ENCODE results near the gene FRMD4B. TPM values are rescaled to one million over a fixed set of nuclear protein-coding genes. Genes with fewer than 3 reads are reported as not detected.

FRMD4B gene
- total and polyA plus RNA-seq, 2 donors (not counting 1 experiment from before 2014, with no cell fraction given), result 0.86 to 1.2 TPM

GRCh38 chr3:69126216-69126615 lies 259.7 kb downstream of the FRMD4B start:
- DNase-seq (ENCODE audit: low read depth in 2 of 2), result no peak
- H4K20me1 ChIP-seq (ENCODE audit: control insufficient read depth, extremely low read depth, insufficient read depth, low read length), result no peaks in the 10 kb centered on the region
- TF ChIP-seq EZH2 (IDR thresholded peaks at IDR 0.05; ENCODE audit: low read length, missing control alignments) (no peak), CTCF (conservative IDR thresholded peaks at IDR 0.05 in 1 of 2, IDR thresholded peaks at IDR 0.05 in 1 of 2; ENCODE audit: low read depth in 1 of 2, low read length in 2 of 2) (no peak)
- no peaks in the 10 kb centered on the region for H3K36me3 ChIP-seq (ENCODE audit: control insufficient read depth, insufficient read depth, low read length)
- H2AFZ ChIP-seq (ENCODE audit: low read length), result no peak overlapping the region
- H3K4me2 ChIP-seq (ENCODE audit: extremely low read depth, insufficient read depth, low read length), result no peak overlapping the region
- no peak overlapping the region for H3K4me3 ChIP-seq (replicated peaks in 1 of 4; ENCODE audit: control extremely low read depth in 1 of 4, insufficient read depth in 1 of 4, low read depth in 3 of 4, low read length in 4 of 4)
- no peak overlapping the region for H3K27ac ChIP-seq (ENCODE audit: insufficient read depth, low read length)
- H3K9me3 ChIP-seq (ENCODE audit: control insufficient read depth, insufficient read depth, low read depth, low read length), result no peaks in the 10 kb centered on the region
- H3K27me3 ChIP-seq (ENCODE audit: control insufficient read depth, insufficient read depth, low read length), result no peaks in the 10 kb centered on the region
- H3K4me1 ChIP-seq (ENCODE audit: control insufficient read depth, extremely low read depth, insufficient read depth, low read length), result no peaks in the 10 kb centered on the region
- H3K79me2 ChIP-seq (ENCODE audit: control insufficient read depth, insufficient read depth, low read length), result no peaks in the 10 kb centered on the region
- H3K9ac ChIP-seq (ENCODE audit: insufficient read depth, low read length), result no peak overlapping the region

- TF ChIP-seq CTCF (conservative IDR thresholded peaks at IDR 0.05 in 1 of 2, IDR thresholded peaks at IDR 0.05 in 1 of 2; ENCODE audit: low read depth in 1 of 2, low read length in 2 of 2) (no peak), EZH2 (IDR thresholded peaks at IDR 0.05; ENCODE audit: low read length, missing control alignments) (no peak)
- DNase-seq (ENCODE audit: low read depth in 2 of 2), result peak in 1 of 2 donors; percentile 37
- Histone ChIP-seq H3K79me2 (ENCODE audit: control insufficient read depth, insufficient read depth, low read length) (no peaks in the 10 kb centered on the region), H3K27ac (ENCODE audit: insufficient read depth, low read length) (no peak within 1 kb of the TSS), H2AFZ (ENCODE audit: low read length) (no peak within 1 kb of the TSS), H3K9me3 (ENCODE audit: control insufficient read depth, insufficient read depth, low read depth, low read length) (no peaks in the 10 kb centered on the region), H3K4me1 (ENCODE audit: control insufficient read depth, extremely low read depth, insufficient read depth, low read length) (peaks cover 2% of the 10 kb centered on the region), H4K20me1 (ENCODE audit: control insufficient read depth, extremely low read depth, insufficient read depth, low read length) (no peaks in the 10 kb centered on the region), H3K4me2 (ENCODE audit: extremely low read depth, insufficient read depth, low read length) (peak within 1 kb of the TSS; percentile 36), H3K9ac (ENCODE audit: insufficient read depth, low read length) (no peak within 1 kb of the TSS), H3K4me3 (replicated peaks in 1 of 4; ENCODE audit: control extremely low read depth in 1 of 4, insufficient read depth in 1 of 4, low read depth in 3 of 4, low read length in 4 of 4) (no peak within 1 kb of the TSS), H3K36me3 (ENCODE audit: control insufficient read depth, insufficient read depth, low read length) (no peaks in the 10 kb centered on the region), H3K27me3 (ENCODE audit: control insufficient read depth, insufficient read depth, low read length) (no peaks in the 10 kb centered on the region)
Measured at GRCh38 chr3:69122403-69122802, 263.5 kb downstream of the FRMD4B start, which contains the start of gene LMOD3. Gene LMOD3 (minus strand): TSS chr3:69122595. CDS start chr3:69122386, 209 bp downstream.

- H3K27ac ChIP-seq (ENCODE audit: insufficient read depth, low read length), result no peak overlapping the region
- DNase-seq (ENCODE audit: low read depth in 2 of 2), result no peak
- H3K4me1 ChIP-seq (ENCODE audit: control insufficient read depth, extremely low read depth, insufficient read depth, low read length), result peaks cover 2% of the 10 kb centered on the region
- no peak overlapping the region for H3K4me3 ChIP-seq (replicated peaks in 1 of 4; ENCODE audit: control extremely low read depth in 1 of 4, insufficient read depth in 1 of 4, low read depth in 3 of 4, low read length in 4 of 4)
- no peak overlapping the region for H3K9ac ChIP-seq (ENCODE audit: insufficient read depth, low read length)
- no peaks in the 10 kb centered on the region for H3K36me3 ChIP-seq (ENCODE audit: control insufficient read depth, insufficient read depth, low read length)
- H3K27me3 ChIP-seq (ENCODE audit: control insufficient read depth, insufficient read depth, low read length), result no peaks in the 10 kb centered on the region
- TF ChIP-seq CTCF (conservative IDR thresholded peaks at IDR 0.05 in 1 of 2, IDR thresholded peaks at IDR 0.05 in 1 of 2; ENCODE audit: low read depth in 1 of 2, low read length in 2 of 2) (no peak), EZH2 (IDR thresholded peaks at IDR 0.05; ENCODE audit: low read length, missing control alignments) (no peak)
- no peaks in the 10 kb centered on the region for H4K20me1 ChIP-seq (ENCODE audit: control insufficient read depth, extremely low read depth, insufficient read depth, low read length)
- H3K79me2 ChIP-seq (ENCODE audit: control insufficient read depth, insufficient read depth, low read length), result no peaks in the 10 kb centered on the region
- H3K4me2 ChIP-seq (ENCODE audit: extremely low read depth, insufficient read depth, low read length), result peak overlapping the region; percentile 36
- H3K9me3 ChIP-seq (ENCODE audit: control insufficient read depth, insufficient read depth, low read depth, low read length), result no peaks in the 10 kb centered on the region
- H2AFZ ChIP-seq (ENCODE audit: low read length), result no peak overlapping the region
Measured at GRCh38 chr3:69121950-69122349, 263.9 kb downstream of the FRMD4B start.
